Measurements from ENCODE around the gene SMIM1.
A peak's percentile ranks its signal among the peaks of the same experiment; 100 is the strongest.

Gene SMIM1

DNA sequence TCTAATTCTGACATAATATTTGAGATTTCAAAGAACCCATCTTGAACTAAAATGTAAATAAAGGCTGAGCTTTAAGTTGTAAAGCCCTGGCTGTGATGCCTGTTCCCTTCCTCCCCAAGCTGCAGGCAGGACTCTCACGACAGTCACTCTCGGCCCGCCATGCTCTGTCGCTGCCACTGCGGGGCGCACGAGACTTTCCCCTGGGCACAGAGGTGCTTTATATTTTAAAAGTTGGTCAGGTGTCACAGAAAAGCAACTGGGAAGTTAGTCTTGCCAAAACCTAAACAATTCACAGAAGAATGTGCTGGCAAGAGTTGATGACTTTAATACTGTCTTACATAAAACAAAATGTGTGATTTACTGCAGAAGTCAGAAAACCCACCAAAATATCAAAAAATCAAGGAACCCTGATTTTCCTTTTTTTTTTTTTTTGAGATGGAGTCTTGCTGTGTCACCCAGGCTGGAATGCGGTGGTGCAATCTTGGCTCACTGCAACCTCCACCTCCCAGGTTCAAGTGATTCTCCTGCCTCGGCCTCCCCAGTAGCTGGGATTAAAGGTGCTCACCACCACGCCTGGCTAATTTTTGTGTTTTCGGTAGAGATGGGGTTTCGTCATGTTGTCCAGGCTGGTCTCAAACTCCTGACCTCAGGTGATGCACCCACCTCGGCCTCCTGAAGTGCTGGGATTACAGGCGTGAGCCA is 13.1 kb downstream of the SMIM1 start:
- peak; percentile 47 for TF ChIP-seq CTCF (conservative IDR thresholded peaks at IDR 0.05; ENCODE audit: low read depth, low read length)
- H3K4me3 ChIP-seq (ENCODE audit: low read depth, low read length): no peak overlapping the region
- DNase-seq (ENCODE audit: low read depth): peak; percentile 20

DNA sequence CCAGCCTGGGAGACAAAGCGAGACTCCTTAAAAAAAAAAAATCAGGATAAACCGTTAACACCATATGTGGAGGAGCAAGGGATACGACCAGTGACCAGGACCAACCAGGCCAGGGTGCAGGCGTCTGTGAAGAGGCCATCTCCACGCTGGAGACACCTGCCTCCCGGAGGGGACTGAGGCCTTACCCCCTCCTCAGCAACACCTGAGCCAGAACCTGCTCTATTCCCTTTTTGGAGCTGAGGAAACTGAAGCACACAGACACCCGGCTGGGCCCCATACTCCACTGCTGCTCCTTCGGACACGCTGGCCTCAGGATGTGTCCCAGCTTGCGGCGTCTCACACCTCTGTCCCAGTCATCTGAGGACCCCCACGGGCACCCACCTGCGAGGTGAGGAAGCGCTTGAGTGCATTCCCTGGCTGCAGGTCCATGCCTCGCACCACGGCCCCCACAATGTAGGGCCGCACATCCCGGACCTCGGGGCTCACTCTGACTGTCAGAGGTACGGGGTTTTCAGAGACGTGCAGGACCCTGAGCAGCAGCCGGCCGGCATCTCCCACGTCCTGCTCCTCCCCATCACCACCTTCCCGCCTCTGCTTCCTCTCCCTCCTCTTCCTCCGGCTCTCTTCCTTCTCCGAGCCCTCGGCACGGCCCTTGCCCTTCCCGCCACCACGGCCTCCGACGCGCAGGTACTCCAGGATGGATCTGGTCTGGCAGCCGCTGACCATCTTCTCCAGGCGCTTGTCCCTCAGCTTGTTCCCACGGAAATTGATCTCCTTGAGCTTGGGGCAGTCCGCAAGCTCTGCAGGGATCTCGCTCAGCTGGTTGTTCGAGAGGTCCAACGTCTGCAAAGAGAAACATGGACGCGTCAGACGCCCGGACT is 14.2 kb downstream of the SMIM1 start:
- DNase-seq (ENCODE audit: low read depth): no peak
- no peak for TF ChIP-seq CTCF (conservative IDR thresholded peaks at IDR 0.05; ENCODE audit: low read depth, low read length)

DNA sequence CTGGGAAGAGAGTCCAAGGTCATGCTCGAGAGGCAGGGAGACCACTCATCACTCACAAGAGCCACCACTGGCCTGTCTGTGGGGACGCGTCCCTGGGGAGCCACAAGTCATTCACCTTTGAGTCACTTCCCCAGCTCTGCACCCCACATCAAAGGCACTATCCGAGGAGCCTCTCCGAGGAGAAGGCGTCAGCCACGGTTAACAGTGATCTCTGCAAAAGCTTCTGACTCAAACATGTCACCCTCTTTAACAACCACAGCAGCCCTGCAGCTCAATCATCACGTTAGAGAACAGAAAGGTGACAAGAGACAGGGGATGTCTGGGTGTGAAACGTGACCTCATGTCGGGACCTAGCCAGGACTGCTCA is 14.8 kb downstream of the SMIM1 start:
- no peak for DNase-seq (ENCODE audit: low read depth)
- no peak for TF ChIP-seq CTCF (conservative IDR thresholded peaks at IDR 0.05; ENCODE audit: low read depth, low read length)
- no peak overlapping the region for H3K4me3 ChIP-seq (ENCODE audit: low read depth, low read length)

More for the DNA sequence above, 14.2 kb downstream of the SMIM1 start:
- no peak overlapping the region for H3K4me3 ChIP-seq (ENCODE audit: low read depth, low read length)

- no peak overlapping the region for H3K4me3 ChIP-seq (ENCODE audit: low read depth, low read length)
- TF ChIP-seq CTCF (conservative IDR thresholded peaks at IDR 0.05; ENCODE audit: low read depth, low read length): no peak
- DNase-seq (ENCODE audit: low read depth): no peak
These were observed 15.4 kb downstream of the SMIM1 start for GRCh38 chr1:3787745-3788605.

DNA sequence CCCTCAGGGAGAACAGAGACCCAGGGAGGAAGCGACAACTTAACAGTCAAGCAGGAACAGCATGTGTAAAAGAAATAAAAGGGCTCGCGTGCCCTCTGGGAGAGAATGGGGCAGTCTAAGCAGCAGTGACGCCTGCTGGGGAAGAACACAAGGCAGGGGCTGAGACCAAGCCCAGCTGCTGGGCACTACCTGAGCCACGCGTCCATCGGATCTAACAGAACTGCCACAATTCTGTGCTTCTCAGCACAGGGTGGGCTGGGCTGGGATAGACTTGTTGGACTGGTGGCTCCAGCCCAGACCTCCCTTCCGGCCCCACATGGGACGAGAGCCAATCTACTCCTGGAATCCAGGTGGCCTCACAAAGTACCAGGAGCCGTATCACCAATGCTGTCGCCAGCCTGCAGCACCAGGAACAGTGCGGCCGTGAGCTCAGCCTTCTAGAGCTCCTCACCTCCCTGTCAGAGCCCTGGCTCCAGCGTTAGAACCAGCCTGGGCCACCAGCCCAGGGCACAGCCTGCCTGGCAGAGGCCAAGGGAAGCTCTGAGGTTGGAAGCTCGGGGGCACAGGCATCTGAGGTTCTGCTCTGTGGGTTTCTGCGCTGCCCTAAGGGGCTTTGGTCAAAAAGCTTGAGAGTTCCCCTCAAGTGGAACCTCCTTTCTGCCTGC is 16.3 kb downstream of the SMIM1 start:
- no peak overlapping the region for H3K4me3 ChIP-seq (ENCODE audit: low read depth, low read length)
- DNase-seq (ENCODE audit: low read depth): no peak

More for the DNA sequence above, 16.3 kb downstream of the SMIM1 start:
- TF ChIP-seq CTCF (conservative IDR thresholded peaks at IDR 0.05; ENCODE audit: low read depth, low read length): no peak

Measured in choroid plexus epithelial cell (primary cell).